SJCRH30 (cell line): ENCODE results near the gene APBB2. TPM values are rescaled to one million over a fixed set of nuclear protein-coding genes. Genes with fewer than 3 reads are reported as not detected.
"Not testable (repeated sequence)": the region's sequence is repeated elsewhere in the genome, so short reads cannot be mapped to it uniquely, and the experiment has no call there.

Source experiments
- DNase-seq, 2 experiments: peaks; one replicate each; pipeline ENCODE4 v3.0.0-alpha.2; 2015 to 2020
- H3K27ac ChIP-seq: fragments of 250-450 bp; sonication (Bioruptor Pico); 2 replicates; pipeline ENCODE4 v1.5.1; 2020; ENCODE audit warnings: mild to moderate bottlenecking, moderate library complexity
- H3K27me3 ChIP-seq: fragments of 250-450 bp; sonication (Bioruptor Pico); 2 replicates; pipeline ENCODE4 v1.5.1; 2020; ENCODE audit warnings: mild to moderate bottlenecking, moderate library complexity
- H3K36me3 ChIP-seq: fragments of 250-450 bp; sonication (Bioruptor Pico); 2 replicates; pipeline ENCODE4 v1.5.1; 2020; ENCODE audit warnings: mild to moderate bottlenecking, moderate library complexity
- H3K4me1 ChIP-seq: fragments of 250-450 bp; sonication (Bioruptor Pico); 2 replicates; pipeline ENCODE4 v1.5.1; 2020; ENCODE audit warnings: mild to moderate bottlenecking, moderate library complexity
- H3K4me3 ChIP-seq: fragments of 250-450 bp; sonication (Bioruptor Pico); 2 replicates; pipeline ENCODE4 v1.5.1; 2020; ENCODE audit warnings: mild to moderate bottlenecking, moderate library complexity
- H3K9me3 ChIP-seq: fragments of 250-450 bp; sonication (Bioruptor Pico); replicated peaks from 2 replicates; pipeline ENCODE4 v1.5.1; 2020; ENCODE audit warnings: mild to moderate bottlenecking, moderate library complexity
- total RNA-seq: library from RNA; depleted of rRNA; stranded (reverse); fragments of >200 nt; shearing (Covaris generic); gene quantifications from 2 replicates; pipeline ENCODE4 v1.2.3, GENCODE V29; 2014

Gene APBB2
- total RNA-seq, 1 experiment from 2014 or later = 89.7 TPM

- no peak overlapping the region for H3K4me3 ChIP-seq
- no peak overlapping the region for H3K27ac ChIP-seq
- DNase-seq = no peak
- H3K36me3 ChIP-seq = peaks cover 36% of the 10 kb centered on the region
- H3K27me3 ChIP-seq = no peaks in the 10 kb centered on the region
- H3K4me1 ChIP-seq = no peaks in the 10 kb centered on the region
- H3K9me3 ChIP-seq = no peaks in the 10 kb centered on the region
Measured at GRCh38 chr4:40825014-40825838, 389.1 kb downstream of the APBB2 start.

- no peak for DNase-seq
- H3K9me3 ChIP-seq = no peaks in the 10 kb centered on the region
- no peaks in the 10 kb centered on the region for H3K27me3 ChIP-seq
- no peak overlapping the region for H3K4me3 ChIP-seq
- peaks cover 36% of the 10 kb centered on the region for H3K36me3 ChIP-seq
- no peak overlapping the region for H3K27ac ChIP-seq
- no peaks in the 10 kb centered on the region for H3K4me1 ChIP-seq
Measured at GRCh38 chr4:40822420-40823166, 391.7 kb downstream of the APBB2 start.

GRCh38 chr4:40820101-40820500, 394.2 kb downstream of the APBB2 start:
- H3K9me3 ChIP-seq = no peaks in the 10 kb centered on the region
- H3K27me3 ChIP-seq = no peaks in the 10 kb centered on the region
- H3K4me1 ChIP-seq = no peaks in the 10 kb centered on the region
- no peak overlapping the region for H3K4me3 ChIP-seq
- H3K27ac ChIP-seq = no peak overlapping the region
- DNase-seq = no peak
- peaks cover 41% of the 10 kb centered on the region for H3K36me3 ChIP-seq

GRCh38 chr4:40817157-40817556, 397.2 kb downstream of the APBB2 start:
- H3K4me3 ChIP-seq, H3K4me1 ChIP-seq, H3K27me3 ChIP-seq, DNase-seq, H3K9me3 ChIP-seq, H3K27ac ChIP-seq: not testable (repeated sequence)
- peaks cover 53% of the 10 kb centered on the region for H3K36me3 ChIP-seq

GRCh38 chr4:40812856-40813255, 401.5 kb downstream of the APBB2 start:
- H3K4me1 ChIP-seq = no peaks in the 10 kb centered on the region
- H3K27ac ChIP-seq = no peak overlapping the region
- H3K4me3 ChIP-seq = no peak overlapping the region
- H3K9me3 ChIP-seq = no peaks in the 10 kb centered on the region
- peaks cover 36% of the 10 kb centered on the region for H3K36me3 ChIP-seq
- no peaks in the 10 kb centered on the region for H3K27me3 ChIP-seq
- no peak for DNase-seq

GRCh38 chr4:40812386-40812785, 402.0 kb downstream of the APBB2 start:
- peaks cover 35% of the 10 kb centered on the region for H3K36me3 ChIP-seq
- no peaks in the 10 kb centered on the region for H3K4me1 ChIP-seq
- DNase-seq = no peak
- H3K9me3 ChIP-seq = no peaks in the 10 kb centered on the region
- H3K4me3 ChIP-seq = no peak overlapping the region
- H3K27me3 ChIP-seq = no peaks in the 10 kb centered on the region
- H3K27ac ChIP-seq = no peak overlapping the region

- H3K27me3 ChIP-seq = no peaks in the 10 kb centered on the region
- peaks cover 35% of the 10 kb centered on the region for H3K36me3 ChIP-seq
- H3K9me3 ChIP-seq = no peaks in the 10 kb centered on the region
- no peak overlapping the region for H3K27ac ChIP-seq
- H3K4me1 ChIP-seq = no peaks in the 10 kb centered on the region
- no peak overlapping the region for H3K4me3 ChIP-seq
- DNase-seq = no peak
Measured at GRCh38 chr4:40811956-40812355, 402.4 kb downstream of the APBB2 start.

- no peaks in the 10 kb centered on the region for H3K9me3 ChIP-seq
- no peaks in the 10 kb centered on the region for H3K27me3 ChIP-seq
- no peak overlapping the region for H3K27ac ChIP-seq
- DNase-seq = no peak
- H3K36me3 ChIP-seq = peaks cover 9% of the 10 kb centered on the region; the same call in 1 of the 2 replicates
- no peaks in the 10 kb centered on the region for H3K4me1 ChIP-seq
- no peak overlapping the region for H3K4me3 ChIP-seq
Measured at GRCh38 chr4:40808926-40809457, 405.4 kb downstream of the APBB2 start.

GRCh38 chr4:40804598-40804997, 409.7 kb downstream of the APBB2 start:
- Histone ChIP-seq H3K27me3 (no peaks in the 10 kb centered on the region), H3K27ac (no peak overlapping the region), H3K9me3 (no peaks in the 10 kb centered on the region), H3K36me3 (no peaks in the 10 kb centered on the region), H3K4me1 (no peaks in the 10 kb centered on the region), H3K4me3 (no peak overlapping the region)
- DNase-seq = no peak

GRCh38 chr4:40800064-40800463, 414.3 kb downstream of the APBB2 start:
- no peak overlapping the region for H3K27ac ChIP-seq
- H3K27me3 ChIP-seq = no peaks in the 10 kb centered on the region
- H3K4me1 ChIP-seq = no peaks in the 10 kb centered on the region
- no peak for DNase-seq
- H3K4me3 ChIP-seq = no peak overlapping the region
- no peaks in the 10 kb centered on the region for H3K36me3 ChIP-seq
- no peaks in the 10 kb centered on the region for H3K9me3 ChIP-seq

GRCh38 chr4:40789771-40790170, 424.6 kb downstream of the APBB2 start:
- no peak overlapping the region for H3K4me3 ChIP-seq
- H3K27me3 ChIP-seq = no peaks in the 10 kb centered on the region
- no peaks in the 10 kb centered on the region for H3K36me3 ChIP-seq
- H3K27ac ChIP-seq = no peak overlapping the region
- DNase-seq = no peak
- no peaks in the 10 kb centered on the region for H3K4me1 ChIP-seq
- H3K9me3 ChIP-seq = no peaks in the 10 kb centered on the region

GRCh38 chr4:40789031-40789430, 425.3 kb downstream of the APBB2 start:
- no peaks in the 10 kb centered on the region for H3K36me3 ChIP-seq

GRCh38 chr4:40788331-40788730, 426.0 kb downstream of the APBB2 start:
- Histone ChIP-seq H3K9me3 (no peaks in the 10 kb centered on the region), H3K36me3 (no peaks in the 10 kb centered on the region), H3K27ac (no peak overlapping the region), H3K27me3 (no peaks in the 10 kb centered on the region), H3K4me3 (no peak overlapping the region), H3K4me1 (no peaks in the 10 kb centered on the region)
- DNase-seq = no peak

More at GRCh38 chr4:40789031-40789430, 425.3 kb downstream of the APBB2 start:
- Histone ChIP-seq H3K27ac (no peak overlapping the region), H3K9me3 (no peaks in the 10 kb centered on the region), H3K27me3 (no peaks in the 10 kb centered on the region), H3K4me1 (no peaks in the 10 kb centered on the region), H3K4me3 (no peak overlapping the region)
- no peak for DNase-seq

- DNase-seq = no peak
- Histone ChIP-seq H3K27ac (no peak overlapping the region), H3K4me3 (no peak overlapping the region), H3K4me1 (no peaks in the 10 kb centered on the region), H3K27me3 (no peaks in the 10 kb centered on the region), H3K36me3 (no peaks in the 10 kb centered on the region), H3K9me3 (no peaks in the 10 kb centered on the region)
Measured at GRCh38 chr4:40785727-40786126, 428.6 kb downstream of the APBB2 start.

GRCh38 chr4:40782876-40783275, 431.5 kb downstream of the APBB2 start:
- Histone ChIP-seq H3K9me3 (no peaks in the 10 kb centered on the region), H3K4me1 (no peaks in the 10 kb centered on the region), H3K36me3 (no peaks in the 10 kb centered on the region), H3K27me3 (no peaks in the 10 kb centered on the region), H3K27ac (no peak overlapping the region), H3K4me3 (no peak overlapping the region)
- no peak for DNase-seq
